T-cell (primary cell): ENCODE data around the gene ZNF334. TPM values are rescaled to one million over a fixed set of nuclear protein-coding genes. Genes with fewer than 3 reads are reported as not detected.

Source experiments
- ATAC-seq, 4 experiments: fragments of 200-7000 bp in 3 of 4; fragments of 150-1000 bp in 1 of 4; cut with Tn5 transposase; replicated peaks in 1 of 4; 1 replicate in 3 of 4; 2 replicates in 1 of 4; pipeline ENCODE4 v1.10.0; 2021; ENCODE audit warnings: moderate library complexity in 3 of 4, mild to moderate bottlenecking in 2 of 4, moderate number of reproducible peaks in 1 of 4
- CTCF ChIA-PET, 2 donors: fragments of 300-600 bp; sonication (Branson Sonifier 250); formaldehyde crosslinking; loops; one replicate each; lab custom pipeline; 2022; ENCODE audit warnings: antibody characterized with exemption in 2 of 2; lab: Charles Lee
- POLR2A ChIA-PET, 2 donors: fragments of 300-600 bp; sonication (Branson Sonifier 250); formaldehyde crosslinking; loops; one replicate each; lab custom pipeline; 2022; ENCODE audit warnings: antibody characterized with exemption in 2 of 2; lab: Charles Lee
- DNase-seq, 35 experiments: peaks; one replicate each; pipeline versions ENCODE4 v3.0.0 to v3.0.0-alpha.2; 2013 to 2023
- H3K27ac ChIP-seq: one replicate; pipeline ENCODE4 v1.5.1; 2013; ENCODE audit warnings: low read length
- H3K27me3 ChIP-seq, 2 experiments: replicated peaks in 1 of 2; 1 replicate in 1 of 2; 2 replicates in 1 of 2; pipeline versions ENCODE4 v1.6.1 to v1.7.0; 2013; ENCODE audit warnings: low read length in 1 of 2, mixed read lengths in 1 of 2; ENCODE audit not compliant: control insufficient read depth in 2 of 2, insufficient read depth in 2 of 2; ENCODE audit errors: extremely low read depth in 1 of 2
- H3K36me3 ChIP-seq, 2 donors: 1 replicate in 1 of 2; 2 replicates in 1 of 2; pipeline versions ENCODE4 v1.6.1 to v1.7.0; 2013; ENCODE audit warnings: low read length in 1 of 2; ENCODE audit not compliant: control insufficient read depth in 2 of 2, insufficient read depth in 1 of 2; ENCODE audit errors: extremely low read depth in 1 of 2
- H3K4me1 ChIP-seq, 2 experiments: 1 replicate in 1 of 2; 2 replicates in 1 of 2; pipeline versions ENCODE4 v1.6.1 to v1.7.0; 2013; ENCODE audit warnings: low read length in 2 of 2, mixed read lengths in 1 of 2; ENCODE audit not compliant: insufficient read depth in 2 of 2, control insufficient read depth in 1 of 2; ENCODE audit errors: extremely low read depth in 1 of 2
- H3K4me3 ChIP-seq, 2 donors: 1 replicate in 1 of 2; 2 replicates in 1 of 2; pipeline versions ENCODE4 v1.5.1 to v1.7.0; 2013; ENCODE audit warnings: mild to moderate bottlenecking in 2 of 2, low read length in 1 of 2, moderate library complexity in 1 of 2; ENCODE audit not compliant: control insufficient read depth in 1 of 2; ENCODE audit errors: extremely low read depth in 1 of 2
- H3K9me3 ChIP-seq: 2 replicates; pipeline ENCODE4 v1.7.0; 2013
- H3K27ac Mint-ChIP-seq, 2 donors: one replicate each; pipeline ENCODE4 v1.8.0; 2020 to 2021; ENCODE audit warnings: mild to moderate bottlenecking in 2 of 2, mixed read lengths in 2 of 2
- H3K27me3 Mint-ChIP-seq, 2 donors: one replicate each; pipeline ENCODE4 v1.8.0; 2021 to 2022; ENCODE audit warnings: mixed read lengths in 2 of 2
- H3K36me3 Mint-ChIP-seq: one replicate; pipeline ENCODE4 v1.8.0; 2021; ENCODE audit warnings: mixed read lengths
- H3K4me1 Mint-ChIP-seq, 3 donors: one replicate each; pipeline ENCODE4 v1.8.0; 2020 to 2022; ENCODE audit warnings: mixed read lengths in 3 of 3, mild to moderate bottlenecking in 1 of 3
- H3K4me3 Mint-ChIP-seq, 3 donors: one replicate each; pipeline ENCODE4 v1.8.0; 2020 to 2022; ENCODE audit warnings: mild to moderate bottlenecking in 3 of 3, mixed read lengths in 3 of 3, moderate library complexity in 3 of 3
- H3K9me3 Mint-ChIP-seq, 3 donors: one replicate each; pipeline ENCODE4 v1.8.0; 2020 to 2022; ENCODE audit warnings: mixed read lengths in 3 of 3
- WGBS: methylation state at CpG from one replicate; pipeline ENCODE4 v1.1.5; 2013; ENCODE audit warnings: missing lambda C conversion rate; ENCODE audit not compliant: insufficient coverage; 5-methylcytosine and 5-hydroxymethylcytosine counted together
- total RNA-seq, 35 experiments: library from RNA in 6 of 35; stranded (reverse) in 6 of 35; fragments of 120-200 nt in 1 of 35; gene quantifications; one replicate each; pipeline versions ENCODE4 v1.2.1 to v1.2.4 and lab custom pipeline; 2013 to 2026

ZNF334 gene
- total RNA-seq, 5 donors from 2014 or later (not counting 1 experiment from before 2014, with no cell fraction given) = 0.14 to 0.26 (median 0.23) TPM

- 100% methylated on average over 1 of the region's 4 CpGs for WGBS
- Mint-ChIP-seq H3K4me1 (no peaks in the 10 kb centered on the region), H3K36me3 (no peaks in the 10 kb centered on the region)
Observed at GRCh38 chr20:46520540-46520939, 7.2 kb upstream of the ZNF334 start.

GRCh38 chr20:46519471-46520068 lies 6.2 kb upstream of the ZNF334 start:
- H3K4me3 ChIP-seq = no peak overlapping the region
- no peaks in the 10 kb centered on the region for H3K4me1 ChIP-seq
- Mint-ChIP-seq H3K27ac (no peak overlapping the region), H3K9me3 (no peaks in the 10 kb centered on the region), H3K27me3 (peaks cover 10 to 26% of the 10 kb centered on the region in 2 donors), H3K36me3 (no peaks in the 10 kb centered on the region), H3K4me1 (no peaks in the 10 kb centered on the region), H3K4me3 (no peak overlapping the region)
- H3K36me3 ChIP-seq = no peaks in the 10 kb centered on the region
- no peaks in the 10 kb centered on the region for H3K27me3 ChIP-seq
- no peak for ATAC-seq
- ChIA-PET CTCF (no interaction called here), POLR2A (no interaction called here)
- no peak overlapping the region for H3K27ac ChIP-seq
- WGBS = 50% methylated on average over 1 of the region's 3 CpGs
- DNase-seq = no peak
- H3K9me3 ChIP-seq = no peaks in the 10 kb centered on the region

More at GRCh38 chr20:46520540-46520939, 7.2 kb upstream of the ZNF334 start:
- Mint-ChIP-seq H3K9me3 (no peaks in the 10 kb centered on the region), H3K27me3 (peaks cover 7 to 29% of the 10 kb centered on the region in 2 donors), H3K27ac (no peak overlapping the region), H3K4me3 (no peak overlapping the region)
- ChIA-PET CTCF (interaction anchor here in 1 of 2 donors (1.5 kb wide), 1 partner anchor 169 kb away, joined by 3 read pairs; the partner anchor contains the start of gene TP53RK), POLR2A (no interaction called here)
- H3K4me3 ChIP-seq = no peak overlapping the region
- no peaks in the 10 kb centered on the region for H3K9me3 ChIP-seq
- no peak overlapping the region for H3K27ac ChIP-seq
- no peaks in the 10 kb centered on the region for H3K4me1 ChIP-seq
- no peaks in the 10 kb centered on the region for H3K27me3 ChIP-seq
- ATAC-seq = no peak
- no peak for DNase-seq
- no peaks in the 10 kb centered on the region for H3K36me3 ChIP-seq

- Histone ChIP-seq H3K4me3 (no peak overlapping the region), H3K9me3 (no peaks in the 10 kb centered on the region), H3K27me3 (peaks cover 4 to 11% of the 10 kb centered on the region in 2 experiments), H3K36me3 (no peaks in the 10 kb centered on the region), H3K4me1 (peaks cover 0 to 8% of the 10 kb centered on the region in 2 experiments), H3K27ac (no peak overlapping the region)
- WGBS = no CpG with 5 or more reads among the region's 2 CpGs
- peaks cover 35 to 59% of the 10 kb centered on the region in 2 donors for H3K27me3 Mint-ChIP-seq
- peaks cover 0 to 12% (median 10%) of the 10 kb centered on the region in 3 donors for H3K4me1 Mint-ChIP-seq
- ChIA-PET POLR2A (no interaction called here), CTCF (no interaction called here)
- DNase-seq (no peak), ATAC-seq (no peak)
- no peaks in the 10 kb centered on the region for H3K9me3 Mint-ChIP-seq
- H3K27ac Mint-ChIP-seq = no peak overlapping the region
- H3K36me3 Mint-ChIP-seq = no peaks in the 10 kb centered on the region
- H3K4me3 Mint-ChIP-seq = no peak overlapping the region
Observed at GRCh38 chr20:46509523-46509922, 3.8 kb downstream of the ZNF334 start.

- Mint-ChIP-seq H3K27ac (no peak overlapping the region), H3K4me3 (no peak overlapping the region), H3K9me3 (peaks cover 8 to 13% (median 9%) of the 10 kb centered on the region in 3 donors), H3K27me3 (peaks cover 39 to 64% of the 10 kb centered on the region in 2 donors), H3K36me3 (peaks cover 6% of the 10 kb centered on the region), H3K4me1 (peaks cover 0 to 2% (median 1%) of the 10 kb centered on the region in 3 donors)
- H3K36me3 ChIP-seq = no peaks in the 10 kb centered on the region
- H3K27me3 ChIP-seq = peaks cover 1 to 4% of the 10 kb centered on the region in 2 experiments
- DNase-seq = no peak
- WGBS = 83% methylated on average over 1 of the region's 4 CpGs
- H3K9me3 ChIP-seq = no peaks in the 10 kb centered on the region
- POLR2A ChIA-PET = no interaction called here
- no peak overlapping the region for H3K4me3 ChIP-seq
- no peak for ATAC-seq
- peaks cover 0 to under 1% of the 10 kb centered on the region in 2 experiments for H3K4me1 ChIP-seq
- H3K27ac ChIP-seq = no peak overlapping the region
- CTCF ChIA-PET = no interaction called here
Observed at GRCh38 chr20:46507760-46508407, 5.5 kb downstream of the ZNF334 start.

- Mint-ChIP-seq H3K4me3 (no peak overlapping the region), H3K27ac (no peak overlapping the region), H3K9me3 (peaks cover 24 to 34% (median 29%) of the 10 kb centered on the region in 3 donors), H3K4me1 (no peaks in the 10 kb centered on the region), H3K36me3 (peaks cover 8% of the 10 kb centered on the region), H3K27me3 (peaks cover 36 to 50% of the 10 kb centered on the region in 2 donors)
- DNase-seq = no peak
- Histone ChIP-seq H3K27ac (no peak overlapping the region), H3K36me3 (no peaks in the 10 kb centered on the region), H3K9me3 (peaks cover 8% of the 10 kb centered on the region), H3K27me3 (peaks cover 0 to 4% of the 10 kb centered on the region in 2 experiments), H3K4me1 (no peaks in the 10 kb centered on the region), H3K4me3 (no peak overlapping the region)
- no peak for ATAC-seq
- CTCF ChIA-PET = no interaction called here
- POLR2A ChIA-PET = no interaction called here
- 95% methylated on average over 3 of the region's 3 CpGs for WGBS
Observed at GRCh38 chr20:46505506-46505905, 7.9 kb downstream of the ZNF334 start.

- Mint-ChIP-seq H3K9me3 (peaks cover 24 to 38% (median 35%) of the 10 kb centered on the region in 3 donors), H3K27me3 (peaks cover 27 to 42% of the 10 kb centered on the region in 2 donors), H3K27ac (no peak overlapping the region), H3K4me1 (no peaks in the 10 kb centered on the region), H3K4me3 (no peak overlapping the region), H3K36me3 (peaks cover 8% of the 10 kb centered on the region)
- no peak for ATAC-seq
- H3K36me3 ChIP-seq = no peaks in the 10 kb centered on the region
- H3K27me3 ChIP-seq = no peaks in the 10 kb centered on the region
- ChIA-PET CTCF (no interaction called here), POLR2A (no interaction called here)
- no peak overlapping the region for H3K4me3 ChIP-seq
- H3K27ac ChIP-seq = no peak overlapping the region
- 100% methylated on average over 1 of the region's 6 CpGs for WGBS
- no peaks in the 10 kb centered on the region for H3K4me1 ChIP-seq
- peaks cover 8% of the 10 kb centered on the region for H3K9me3 ChIP-seq
- DNase-seq = no peak
Observed at GRCh38 chr20:46501961-46502360, 11.4 kb downstream of the ZNF334 start.
